ENCODE data around the gene MEDAG.

DNA sequence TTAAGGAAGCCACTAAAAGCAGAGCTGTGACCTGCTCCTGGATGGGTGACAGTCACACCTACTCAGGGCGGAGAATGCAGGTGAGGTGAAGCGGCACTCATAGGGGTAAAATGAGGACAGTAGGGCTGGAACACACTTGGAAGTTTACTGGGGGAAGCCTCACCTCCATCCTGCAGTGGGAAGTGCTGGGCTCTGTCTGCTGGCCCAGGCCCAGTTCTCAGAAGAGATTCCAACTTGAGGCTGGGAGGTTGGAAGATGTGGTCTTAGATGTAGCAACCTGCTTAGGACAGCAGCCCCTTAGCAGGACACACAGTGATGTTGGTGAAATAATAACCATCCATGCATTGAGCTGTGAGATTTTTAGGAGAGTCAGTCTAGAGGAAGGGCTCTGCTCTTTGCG is 4.6 kb downstream of the MEDAG start:
- no peak for TF ChIP-seq CTCF (IDR thresholded peaks at IDR 0.05)
- no peak for TF ChIP-seq EZH2 (IDR thresholded peaks at IDR 0.05; ENCODE audit: borderline replicate concordance, insufficient read depth, low read depth, low read length, poor library complexity, severe bottlenecking)
